BLaER1 treated with 17β-estradiol and CSF1 and Interleukin-3, amounts not matched to agents 10 nM and 100 nM (cell line): ENCODE data around the gene ZNF800.
"Not testable (repeated sequence)": the region's sequence is repeated elsewhere in the genome, so short reads cannot be mapped to it uniquely, and the experiment has no call there.

Source experiments
- H3K27ac ChIP-seq, 11 experiments: shearing (Covaris generic); formaldehyde crosslinking; 2 replicates each; pipeline ENCODE4 v1.8.1; 2022
- H3K27me3 ChIP-seq, 11 experiments: shearing (Covaris generic); formaldehyde crosslinking; 2 replicates each; pipeline ENCODE4 v1.8.1; 2022
- H3K36me3 ChIP-seq, 11 experiments: shearing (Covaris generic); formaldehyde crosslinking; 2 replicates each; pipeline ENCODE4 v1.8.1; 2022
- H3K4me1 ChIP-seq, 10 experiments: shearing (Covaris generic); formaldehyde crosslinking; 2 replicates each; pipeline ENCODE4 v1.8.1; 2022
- H3K4me2 ChIP-seq, 11 experiments: shearing (Covaris generic); formaldehyde crosslinking; 2 replicates each; pipeline ENCODE4 v1.8.1; 2022
- H3K4me3 ChIP-seq, 10 experiments: shearing (Covaris generic); formaldehyde crosslinking; 2 replicates each; pipeline ENCODE4 v1.8.1; 2022
- H3K9ac ChIP-seq, 11 experiments: shearing (Covaris generic); formaldehyde crosslinking; 2 replicates each; pipeline ENCODE4 v1.8.1; 2022
- H3K9me3 ChIP-seq, 11 experiments: shearing (Covaris generic); formaldehyde crosslinking; replicated peaks in 1 of 11; 2 replicates each; pipeline ENCODE4 v1.8.1; 2022
- H4K20me1 ChIP-seq, 11 experiments: shearing (Covaris generic); formaldehyde crosslinking; 2 replicates each; pipeline ENCODE4 v1.8.1; 2022
- Cebpa-rat ChIP-seq, 11 experiments: shearing (Covaris generic); IDR thresholded peaks; 2 replicates each; pipeline ENCODE4 v1.8.1; 2022

The ZNF800 gene

DNA sequence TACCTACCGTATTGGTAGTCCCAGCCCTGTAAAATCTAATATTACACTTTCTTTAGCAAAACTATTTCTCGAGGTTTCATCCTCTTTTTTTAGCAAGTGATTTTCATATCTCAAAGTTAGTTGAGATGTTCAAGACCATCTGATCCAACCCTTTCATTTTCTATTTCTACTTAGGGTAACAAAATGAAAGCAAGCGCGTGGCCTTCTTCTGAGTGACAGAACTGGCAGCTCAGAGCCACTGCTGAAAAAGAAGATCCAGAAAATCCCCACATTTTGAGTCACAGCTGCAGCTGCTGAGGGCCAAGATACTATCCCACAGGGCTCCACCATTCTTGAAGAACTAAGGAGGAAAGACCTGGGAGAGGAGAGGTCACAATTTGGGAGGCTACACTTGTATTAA, 24.8 kb upstream of the ZNF800 start:
- Histone ChIP-seq H3K4me1 (peaks cover 3 to 31% (median 17%) of the 10 kb centered on the region in 10 experiments; a peak in 16 of 20 replicates), H3K27ac (no peak overlapping the region), H3K4me3 (no peak overlapping the region), H3K27me3 (peaks cover 0 to 20% (median 0%) of the 10 kb centered on the region in 11 experiments; a peak in 2 of 22 replicates), H3K9me3 (no peaks in the 10 kb centered on the region; a peak in 2 of 22 replicates), H3K4me2 (no peak overlapping the region), H3K36me3 (no peaks in the 10 kb centered on the region), H4K20me1 (peaks cover 0 to 4% (median 0%) of the 10 kb centered on the region in 11 experiments; a peak in 1 of 22 replicates), H3K9ac (no peak overlapping the region)
- no peak for TF ChIP-seq Cebpa-rat (IDR thresholded peaks at IDR 0.05)

DNA sequence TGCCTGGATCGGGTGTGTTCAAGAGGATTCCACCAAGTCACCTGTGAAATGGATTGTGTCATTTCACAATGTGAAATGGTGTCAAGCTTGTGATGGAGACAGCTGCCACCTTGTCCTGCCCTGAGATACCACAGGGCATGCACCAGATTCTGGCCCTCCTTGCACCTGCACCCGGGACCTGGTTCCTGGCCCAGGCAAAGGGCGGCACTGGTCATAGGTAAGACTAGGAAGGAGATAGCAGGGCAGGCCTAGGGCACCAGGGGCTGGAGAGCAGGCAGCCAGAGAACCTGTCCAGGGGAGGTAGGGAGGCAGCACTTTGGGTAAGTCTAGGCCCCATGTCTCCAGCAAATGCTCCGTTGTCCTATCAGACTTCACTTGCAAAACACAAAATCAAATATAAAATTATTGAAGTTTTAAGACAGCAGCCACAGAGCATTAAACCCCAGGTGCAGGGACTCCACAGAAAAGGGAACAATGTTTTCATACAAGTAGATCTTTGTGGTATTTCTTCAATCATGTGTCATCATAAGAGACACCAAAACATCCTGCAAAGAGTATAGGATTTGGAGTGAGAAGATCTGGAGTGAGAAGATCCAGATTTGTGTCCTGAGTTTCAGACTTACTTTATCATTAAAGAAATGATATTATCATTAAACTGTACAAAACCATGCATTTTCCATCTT, 22.7 kb upstream of the ZNF800 start:
- Histone ChIP-seq H3K9ac (no peak overlapping the region), H3K27ac (no peak overlapping the region), H3K9me3 (no peaks in the 10 kb centered on the region; a peak in 2 of 22 replicates), H3K27me3 (peaks cover 0 to 20% (median 0%) of the 10 kb centered on the region in 11 experiments; a peak in 2 of 22 replicates), H3K4me2 (peak overlapping the region in 4 of 11 experiments; percentile 16 to 75 (median 40); a peak in 2 of 22 replicates), H3K4me3 (no peak overlapping the region), H3K36me3 (no peaks in the 10 kb centered on the region), H3K4me1 (peaks cover 3 to 32% (median 17%) of the 10 kb centered on the region in 10 experiments; a peak in 16 of 20 replicates), H4K20me1 (peaks cover 0 to 4% (median 0%) of the 10 kb centered on the region in 11 experiments; a peak in 1 of 22 replicates)
- TF ChIP-seq Cebpa-rat (IDR thresholded peaks at IDR 0.05), result no peak

DNA sequence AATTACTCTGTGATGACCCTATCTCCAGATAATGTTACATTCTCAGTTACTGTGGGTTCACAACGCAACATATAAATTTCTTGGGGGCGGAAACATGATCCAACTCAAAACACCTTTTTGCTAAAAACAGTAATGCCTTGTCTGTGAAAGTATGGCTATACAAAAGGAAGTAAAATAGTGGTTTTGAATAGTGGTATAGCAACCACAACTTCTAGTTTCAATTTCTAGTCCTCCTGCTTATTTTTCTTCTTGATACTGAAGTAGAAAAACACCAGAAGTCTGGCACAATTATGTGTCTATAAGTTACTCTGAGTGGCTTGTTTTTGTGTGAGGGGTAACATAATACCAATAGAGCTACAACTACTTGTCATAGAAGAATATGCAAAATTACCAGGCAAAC, 21.5 kb upstream of the ZNF800 start:
- Histone ChIP-seq H3K4me2 (peak overlapping the region in 10 of 11 experiments; percentile 18 to 75 (median 58); a peak in 18 of 22 replicates), H3K27ac (peak overlapping the region in 3 of 11 experiments; percentile 30 to 36 (median 30); a peak in 3 of 22 replicates), H3K4me1 (peaks cover 3 to 32% (median 17%) of the 10 kb centered on the region in 10 experiments; a peak in 16 of 20 replicates), H3K36me3 (no peaks in the 10 kb centered on the region), H3K4me3 (no peak overlapping the region), H3K9ac (no peak overlapping the region), H3K9me3 (no peaks in the 10 kb centered on the region; a peak in 2 of 22 replicates), H4K20me1 (peaks cover 0 to 4% (median 0%) of the 10 kb centered on the region in 11 experiments; a peak in 1 of 22 replicates), H3K27me3 (peaks cover 0 to 20% (median 0%) of the 10 kb centered on the region in 11 experiments; a peak in 2 of 22 replicates)
- TF ChIP-seq Cebpa-rat (IDR thresholded peaks at IDR 0.05), result no peak

DNA sequence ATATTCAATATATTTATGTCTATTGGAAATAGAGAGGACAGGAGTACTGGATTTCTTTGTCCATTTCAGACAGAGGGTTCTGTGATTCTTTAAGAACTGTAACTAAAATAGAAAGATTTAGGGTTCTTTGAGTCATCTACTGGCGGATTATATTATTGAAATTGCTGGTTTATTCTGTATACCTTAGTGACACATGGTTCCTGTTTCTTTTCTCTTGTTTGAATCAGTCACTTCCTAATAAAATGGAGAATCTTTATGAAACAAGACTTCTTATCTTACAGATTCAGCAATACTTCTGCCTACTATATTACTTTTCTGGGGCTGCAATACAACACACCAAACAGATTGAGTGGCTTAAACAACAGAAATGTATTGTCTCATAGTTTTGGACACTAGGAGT, 20.8 kb upstream of the ZNF800 start:
- Histone ChIP-seq H3K36me3 (no peaks in the 10 kb centered on the region), H3K4me1 (peaks cover 3 to 32% (median 17%) of the 10 kb centered on the region in 10 experiments; a peak in 16 of 20 replicates), H3K4me2 (peak overlapping the region in 8 of 11 experiments; percentile 26 to 75 (median 62); a peak in 15 of 22 replicates), H3K27me3 (peaks cover 0 to 20% (median 0%) of the 10 kb centered on the region in 11 experiments; a peak in 2 of 22 replicates), H3K9ac (no peak overlapping the region), H3K9me3 (no peaks in the 10 kb centered on the region; a peak in 2 of 22 replicates), H3K4me3 (no peak overlapping the region), H3K27ac (peak overlapping the region in 3 of 11 experiments; percentile 30 to 36 (median 30); a peak in 4 of 22 replicates), H4K20me1 (peaks cover 0 to 4% (median 0%) of the 10 kb centered on the region in 11 experiments; a peak in 1 of 22 replicates)
- TF ChIP-seq Cebpa-rat (IDR thresholded peaks at IDR 0.05), result no peak

DNA sequence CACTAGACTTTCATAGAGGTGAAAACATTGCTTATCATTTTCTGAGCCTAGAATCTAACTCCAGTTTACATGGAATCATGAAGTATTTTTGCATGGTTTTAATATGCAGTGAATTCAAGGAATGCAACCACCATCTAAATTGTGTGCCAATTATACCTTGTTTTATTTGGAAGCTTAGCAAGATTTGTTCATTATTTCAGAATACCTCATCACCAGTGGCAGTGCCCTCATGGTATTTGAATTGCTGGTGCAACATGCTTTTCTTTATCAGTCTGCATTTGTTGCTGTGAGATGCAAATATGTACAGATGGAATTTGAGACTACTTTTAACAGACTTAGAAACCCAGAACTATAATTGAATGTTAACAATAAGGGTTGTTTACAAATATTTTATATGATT, 18.7 kb upstream of the ZNF800 start:
- Histone ChIP-seq H3K27ac (no peak overlapping the region), H3K36me3 (no peaks in the 10 kb centered on the region), H3K4me1 (peaks cover 3 to 32% (median 17%) of the 10 kb centered on the region in 10 experiments; a peak in 16 of 20 replicates), H3K27me3 (peaks cover 0 to 11% (median 0%) of the 10 kb centered on the region in 11 experiments; a peak in 2 of 22 replicates), H4K20me1 (peaks cover 0 to 4% (median 0%) of the 10 kb centered on the region in 11 experiments; a peak in 1 of 22 replicates), H3K9me3 (no peaks in the 10 kb centered on the region), H3K9ac (no peak overlapping the region), H3K4me3 (no peak overlapping the region), H3K4me2 (no peak overlapping the region)
- TF ChIP-seq Cebpa-rat (IDR thresholded peaks at IDR 0.05), result no peak

DNA sequence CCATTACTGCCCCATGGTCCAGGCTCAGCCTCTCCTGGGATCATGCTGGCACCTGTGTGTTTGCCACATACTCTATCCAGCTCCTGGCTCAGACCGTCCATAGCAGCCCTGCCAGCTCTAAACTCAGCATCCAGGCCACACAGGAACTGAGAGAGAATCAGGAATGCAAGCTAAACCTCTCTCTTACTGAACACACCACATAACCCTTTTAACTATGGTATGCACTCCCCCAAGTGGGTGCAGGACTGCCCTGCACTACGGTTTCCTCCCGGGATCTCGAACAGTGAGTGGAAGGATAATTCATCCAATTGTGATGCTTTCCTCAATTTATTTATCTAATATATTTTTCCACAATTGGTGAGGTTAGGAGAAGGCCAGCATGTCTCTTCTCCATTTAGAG, 17.1 kb upstream of the ZNF800 start:
- no peaks in the 10 kb centered on the region; a peak in 1 of 22 replicates for H4K20me1 ChIP-seq

DNA sequence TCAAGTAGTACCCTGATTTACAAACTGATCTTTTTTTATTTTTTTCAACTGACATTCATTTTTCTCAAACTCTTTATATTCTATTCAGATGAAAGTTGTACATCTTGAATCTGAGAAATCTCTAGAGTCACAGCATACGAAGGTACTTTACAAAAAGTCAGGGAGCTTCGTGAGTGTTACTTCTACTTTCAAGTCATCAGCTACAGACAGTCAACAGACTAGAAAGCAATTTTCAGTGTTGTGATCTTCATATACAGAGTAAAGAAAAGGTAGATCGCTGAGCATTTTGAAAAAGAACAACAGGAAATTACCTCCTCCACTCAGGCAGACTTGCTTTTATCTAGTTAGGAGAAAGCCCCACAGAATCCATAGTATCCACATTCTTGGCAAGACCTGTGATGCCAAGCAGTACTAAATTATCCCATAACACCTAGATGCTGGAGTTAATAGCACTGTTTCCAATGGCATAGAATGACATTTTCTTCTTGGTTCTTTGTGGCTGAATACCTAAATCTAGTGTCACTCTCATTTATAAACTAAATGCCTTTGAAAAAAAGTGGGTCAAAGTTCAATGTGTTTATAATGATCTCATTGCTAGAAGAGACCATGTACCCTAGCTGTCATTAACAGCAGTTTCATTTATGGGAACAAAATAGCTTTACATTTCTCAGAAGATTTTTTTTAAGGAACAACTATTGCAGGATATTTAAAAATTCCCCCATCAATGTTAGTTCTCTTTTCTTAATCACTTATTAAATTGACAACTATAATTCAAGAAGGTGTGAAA, 12.0 kb upstream of the ZNF800 start:
- no peaks in the 10 kb centered on the region for H3K27me3 ChIP-seq
- H3K9me3 ChIP-seq, result no peaks in the 10 kb centered on the region
- no peak for TF ChIP-seq Cebpa-rat (IDR thresholded peaks at IDR 0.05)
- no peak overlapping the region for H3K4me2 ChIP-seq
- H3K36me3 ChIP-seq, result no peaks in the 10 kb centered on the region
- H3K4me3 ChIP-seq, result no peak overlapping the region
- H3K9ac ChIP-seq, result no peak overlapping the region
- no peaks in the 10 kb centered on the region for H3K4me1 ChIP-seq
- H3K27ac ChIP-seq, result no peak overlapping the region
- H4K20me1 ChIP-seq, result no peaks in the 10 kb centered on the region

More for the DNA sequence above, 17.1 kb upstream of the ZNF800 start:
- Histone ChIP-seq H3K4me2 (no peak overlapping the region), H3K9ac (no peak overlapping the region), H3K4me3 (no peak overlapping the region), H3K9me3 (no peaks in the 10 kb centered on the region), H3K36me3 (no peaks in the 10 kb centered on the region), H3K27me3 (0 out of 22 replicates have a peak, but pooled peaks cover 0 to under 1% (median 0%) of the 10 kb centered on the region in 11 experiments), H3K27ac (no peak overlapping the region), H3K4me1 (peaks cover 3 to 24% (median 14%) of the 10 kb centered on the region in 10 experiments; a peak in 16 of 20 replicates)
- no peak for TF ChIP-seq Cebpa-rat (IDR thresholded peaks at IDR 0.05)

DNA sequence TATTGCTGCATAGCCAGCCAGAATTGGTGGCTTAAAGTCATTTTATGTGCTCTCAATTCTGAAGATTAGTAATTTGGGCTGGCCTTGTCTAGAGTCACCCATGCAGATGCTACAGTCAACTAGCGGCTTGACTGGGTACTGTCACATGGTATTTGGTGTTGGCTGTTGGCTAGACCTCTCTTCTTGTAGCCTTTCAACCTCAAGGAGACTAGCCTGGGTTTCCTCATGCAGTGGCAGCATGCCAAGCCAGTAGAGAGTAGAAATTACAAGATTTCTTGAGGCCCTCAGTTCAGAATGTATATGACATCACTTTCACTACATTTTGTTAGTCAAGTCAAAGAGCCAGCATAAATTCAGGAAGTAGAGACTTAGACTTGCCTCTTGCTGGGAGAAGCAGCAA, 3.7 kb upstream of the ZNF800 start:
- no peak overlapping the region for H3K27ac ChIP-seq
- peaks cover 0 to under 1% (median 0%) of the 10 kb centered on the region in 11 experiments; a peak in 1 of 22 replicates for H3K36me3 ChIP-seq
- no peak overlapping the region for H3K4me3 ChIP-seq
- H3K9ac ChIP-seq, result no peak overlapping the region
- H3K4me1 ChIP-seq, result peaks cover 9 to 22% (median 13%) of the 10 kb centered on the region in 10 experiments; a peak in 19 of 20 replicates
- peaks cover 0 to 9% (median 4%) of the 10 kb centered on the region in 11 experiments; a peak in 12 of 22 replicates for H4K20me1 ChIP-seq
- TF ChIP-seq Cebpa-rat (IDR thresholded peaks at IDR 0.05), result no peak
- no peaks in the 10 kb centered on the region for H3K9me3 ChIP-seq
- H3K27me3 ChIP-seq, result no peaks in the 10 kb centered on the region
- peak overlapping the region in 2 of 11 experiments; percentile 4 to 34; a peak in 2 of 22 replicates for H3K4me2 ChIP-seq

DNA sequence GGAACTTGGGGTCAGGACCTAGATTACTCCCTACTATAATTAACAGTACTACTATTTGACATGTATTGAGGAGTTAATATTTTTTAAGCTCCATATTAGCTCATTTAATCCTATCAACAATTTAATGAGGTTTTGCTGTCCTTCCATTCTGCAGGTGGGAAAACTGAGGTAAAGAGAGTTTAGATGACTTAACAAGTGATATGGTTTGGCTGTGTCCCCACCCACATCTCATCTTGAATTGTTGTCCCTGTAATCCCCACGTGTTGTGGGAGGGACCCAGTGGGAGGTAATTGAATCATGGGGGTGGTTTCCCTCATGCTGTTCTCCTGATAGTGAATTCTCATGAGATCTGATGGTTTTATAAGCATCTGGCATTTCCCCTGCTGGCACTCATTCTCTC, 2.6 kb upstream of the ZNF800 start:
- Histone ChIP-seq H3K36me3 (peaks cover 2 to 11% (median 5%) of the 10 kb centered on the region in 11 experiments; a peak in 15 of 22 replicates), H3K4me2 (peak overlapping the region in 2 of 11 experiments; percentile 2 to 24; a peak in 1 of 22 replicates), H4K20me1 (peaks cover 0 to 20% (median 14%) of the 10 kb centered on the region in 11 experiments; a peak in 15 of 22 replicates), H3K4me1 (peaks cover 13 to 33% (median 24%) of the 10 kb centered on the region in 10 experiments)
- H3K9me3 ChIP-seq, H3K9ac ChIP-seq, H3K27me3 ChIP-seq, H3K27ac ChIP-seq, H3K4me3 ChIP-seq: not testable (repeated sequence)
